Panc1 (cell line): ENCODE data around the gene DCP2. TPM values are rescaled to one million over a fixed set of nuclear protein-coding genes. Genes with fewer than 3 reads are reported as not detected.

Experiments
- ATAC-seq: fragments of 200-7000 bp; cut with Tn5 transposase; 2 replicates; pipeline ENCODE4 v1.9.1; 2020; ENCODE audit warnings: mild to moderate bottlenecking, moderate library complexity
- BruUV-seq: library from RNA; stranded (reverse); fragments of 400-500 nt; replicated peaks from 2 replicates; lab custom pipeline; 2021; lab: Mats Ljungman, UMichigan
- CTCF ChIA-PET: fragments of 300-600 bp; sonication (Branson Sonifier 250); formaldehyde crosslinking; loops from one replicate; lab custom pipeline; 2022; ENCODE audit warnings: antibody characterized with exemption; lab: Charles Lee
- POLR2A ChIA-PET: fragments of 300-600 bp; sonication (Branson Sonifier 250); formaldehyde crosslinking; loops from one replicate; lab custom pipeline; 2022; ENCODE audit warnings: antibody characterized with exemption; lab: Charles Lee
- DNase-seq: peaks from one replicate; pipeline ENCODE4 v3.0.0-alpha.2; 2010; ENCODE audit warnings: low read depth, low spot score
- H3K27ac ChIP-seq: 2 replicates; pipeline ENCODE4 v1.5.1; 2011; ENCODE audit warnings: mild to moderate bottlenecking, low read length, inconsistent platforms
- H3K27me3 ChIP-seq: fragments of 200-500 bp; sonication (Bioruptor generic); 2 replicates; pipeline ENCODE4 v1.6.0; 2014; ENCODE audit warnings: low read length, inconsistent platforms; ENCODE audit not compliant: control insufficient read depth, insufficient read depth
- H3K36me3 ChIP-seq: fragments of 200-500 bp; sonication (Bioruptor generic); 2 replicates; pipeline ENCODE4 v1.5.1; 2014; ENCODE audit warnings: inconsistent platforms, mild to moderate bottlenecking, low read length, moderate library complexity; ENCODE audit not compliant: control insufficient read depth, insufficient read depth
- H3K4me1 ChIP-seq: 2 replicates; pipeline ENCODE4 v1.5.1; 2011; ENCODE audit warnings: inconsistent platforms, mild to moderate bottlenecking, low read length, moderate library complexity; ENCODE audit not compliant: control insufficient read depth, insufficient read depth
- H3K4me3 ChIP-seq, 2 experiments: 2 replicates each; pipeline ENCODE4 v1.5.1; 2011 to 2012; ENCODE audit warnings: low read depth in 2 of 2, low read length in 2 of 2, mild to moderate bottlenecking in 2 of 2, inconsistent platforms in 1 of 2, moderate library complexity in 1 of 2
- H3K9me3 ChIP-seq: fragments of 200-500 bp; sonication (Bioruptor generic); 2 replicates; pipeline ENCODE4 v1.5.1; 2014; ENCODE audit warnings: low read depth, mild to moderate bottlenecking, inconsistent platforms, low read length, moderate library complexity; ENCODE audit not compliant: control insufficient read depth, insufficient read depth
- POLR2AphosphoS5 ChIP-seq: IDR thresholded peaks from 2 replicates; pipeline ENCODE4 v1.6.1; 2012; ENCODE audit warnings: mild to moderate bottlenecking, low read depth, low read length, moderate library complexity
- SIN3A ChIP-seq: IDR thresholded peaks from 2 replicates; pipeline ENCODE4 v1.6.1; 2012; ENCODE audit warnings: low read depth, mild to moderate bottlenecking, low read length, moderate library complexity, borderline replicate concordance; ENCODE audit not compliant: insufficient read depth
- TCF7L2 ChIP-seq: IDR thresholded peaks from 2 replicates; pipeline ENCODE4 v1.6.1; 2011; ENCODE audit warnings: mild to moderate bottlenecking, low read depth, low read length, inconsistent platforms
- in situ Hi-C: cut with HindIII; loops from 2 replicates; pipeline ENCODE4 v1.10.0; 2016; ENCODE audit warnings: low sequenced_read_pairs, low pct_unique_long_range_greater_than_20kb
- intact Hi-C: fragments of 100-400 bp; cut with micrococcal nuclease; formaldehyde crosslinking; loops from one replicate; pipeline ENCODE4 v1.10.0; 2022; ENCODE audit not compliant: unreplicated experiment
- total RNA-seq: library from RNA; stranded (reverse); gene quantifications from one replicate; pipeline ENCODE4 v1.2.1, GENCODE V29; 2021; ENCODE audit not compliant: unreplicated experiment
- TF ChIP-seq, protein P1 (sequence below), 2 experiments: IDR thresholded peaks; 2 replicates each; pipeline ENCODE4 v1.6.1; 2011 to 2012; ENCODE audit warnings: low read depth in 2 of 2, control low read depth in 1 of 2, low read length in 1 of 2, mild to moderate bottlenecking in 1 of 2, moderate library complexity in 1 of 2; ENCODE audit not compliant: insufficient read depth in 1 of 2
- TF ChIP-seq, protein P2 (sequence below): fragments of 450-650 bp; IDR thresholded peaks from 2 replicates; pipeline ENCODE4 v1.5.1; 2017; ENCODE audit warnings: mild to moderate bottlenecking

The DCP2 gene
- total RNA-seq, 1 experiment from 2014 or later = 70.4 TPM

DNA sequence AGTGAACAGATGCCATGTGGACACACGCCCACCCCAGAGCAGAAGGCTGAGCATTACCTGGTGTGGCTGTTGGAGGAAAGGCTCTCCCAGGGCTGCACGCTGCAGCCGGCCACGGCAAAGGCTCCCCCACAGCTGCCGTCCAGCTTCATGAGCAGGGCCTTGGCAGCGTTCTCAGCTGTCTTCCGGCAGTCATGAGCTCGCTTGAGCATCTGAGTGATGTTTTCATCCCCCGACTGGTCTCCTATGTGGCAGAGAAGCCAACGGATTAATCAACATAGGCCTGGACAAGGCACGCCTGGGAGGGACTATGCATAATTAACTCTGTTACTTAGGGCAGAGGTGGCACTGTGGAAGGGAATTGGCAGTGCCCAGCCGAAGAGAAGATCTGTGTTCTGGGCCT is 87.3 kb downstream of the DCP2 start:
- Histone ChIP-seq H3K9me3 (no peaks in the 10 kb centered on the region), H3K4me1 (no peaks in the 10 kb centered on the region), H3K4me3 (no peak overlapping the region), H3K27ac (no peak overlapping the region), H3K36me3 (no peaks in the 10 kb centered on the region), H3K27me3 (no peaks in the 10 kb centered on the region)
- intact Hi-C loops (no loop called here), in situ Hi-C loops (no loop called here)
- POLR2A ChIA-PET = no interaction called here
- CTCF ChIA-PET = no interaction called here
- no TSS peak for BruUV-seq
- ATAC-seq (no peak), DNase-seq (no peak)
- TF ChIP-seq POLR2AphosphoS5 (no peak), SIN3A (no peak), TCF7L2 (no peak)
- TF ChIP-seq, protein P1, sequence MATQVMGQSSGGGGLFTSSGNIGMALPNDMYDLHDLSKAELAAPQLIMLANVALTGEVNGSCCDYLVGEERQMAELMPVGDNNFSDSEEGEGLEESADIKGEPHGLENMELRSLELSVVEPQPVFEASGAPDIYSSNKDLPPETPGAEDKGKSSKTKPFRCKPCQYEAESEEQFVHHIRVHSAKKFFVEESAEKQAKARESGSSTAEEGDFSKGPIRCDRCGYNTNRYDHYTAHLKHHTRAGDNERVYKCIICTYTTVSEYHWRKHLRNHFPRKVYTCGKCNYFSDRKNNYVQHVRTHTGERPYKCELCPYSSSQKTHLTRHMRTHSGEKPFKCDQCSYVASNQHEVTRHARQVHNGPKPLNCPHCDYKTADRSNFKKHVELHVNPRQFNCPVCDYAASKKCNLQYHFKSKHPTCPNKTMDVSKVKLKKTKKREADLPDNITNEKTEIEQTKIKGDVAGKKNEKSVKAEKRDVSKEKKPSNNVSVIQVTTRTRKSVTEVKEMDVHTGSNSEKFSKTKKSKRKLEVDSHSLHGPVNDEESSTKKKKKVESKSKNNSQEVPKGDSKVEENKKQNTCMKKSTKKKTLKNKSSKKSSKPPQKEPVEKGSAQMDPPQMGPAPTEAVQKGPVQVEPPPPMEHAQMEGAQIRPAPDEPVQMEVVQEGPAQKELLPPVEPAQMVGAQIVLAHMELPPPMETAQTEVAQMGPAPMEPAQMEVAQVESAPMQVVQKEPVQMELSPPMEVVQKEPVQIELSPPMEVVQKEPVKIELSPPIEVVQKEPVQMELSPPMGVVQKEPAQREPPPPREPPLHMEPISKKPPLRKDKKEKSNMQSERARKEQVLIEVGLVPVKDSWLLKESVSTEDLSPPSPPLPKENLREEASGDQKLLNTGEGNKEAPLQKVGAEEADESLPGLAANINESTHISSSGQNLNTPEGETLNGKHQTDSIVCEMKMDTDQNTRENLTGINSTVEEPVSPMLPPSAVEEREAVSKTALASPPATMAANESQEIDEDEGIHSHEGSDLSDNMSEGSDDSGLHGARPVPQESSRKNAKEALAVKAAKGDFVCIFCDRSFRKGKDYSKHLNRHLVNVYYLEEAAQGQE (IDR thresholded peaks at IDR 0.05; ENCODE audit: insufficient read depth in 1 of 2, low read depth in 2 of 2, low read length in 1 of 2) = no peak
- TF ChIP-seq, protein P2, sequence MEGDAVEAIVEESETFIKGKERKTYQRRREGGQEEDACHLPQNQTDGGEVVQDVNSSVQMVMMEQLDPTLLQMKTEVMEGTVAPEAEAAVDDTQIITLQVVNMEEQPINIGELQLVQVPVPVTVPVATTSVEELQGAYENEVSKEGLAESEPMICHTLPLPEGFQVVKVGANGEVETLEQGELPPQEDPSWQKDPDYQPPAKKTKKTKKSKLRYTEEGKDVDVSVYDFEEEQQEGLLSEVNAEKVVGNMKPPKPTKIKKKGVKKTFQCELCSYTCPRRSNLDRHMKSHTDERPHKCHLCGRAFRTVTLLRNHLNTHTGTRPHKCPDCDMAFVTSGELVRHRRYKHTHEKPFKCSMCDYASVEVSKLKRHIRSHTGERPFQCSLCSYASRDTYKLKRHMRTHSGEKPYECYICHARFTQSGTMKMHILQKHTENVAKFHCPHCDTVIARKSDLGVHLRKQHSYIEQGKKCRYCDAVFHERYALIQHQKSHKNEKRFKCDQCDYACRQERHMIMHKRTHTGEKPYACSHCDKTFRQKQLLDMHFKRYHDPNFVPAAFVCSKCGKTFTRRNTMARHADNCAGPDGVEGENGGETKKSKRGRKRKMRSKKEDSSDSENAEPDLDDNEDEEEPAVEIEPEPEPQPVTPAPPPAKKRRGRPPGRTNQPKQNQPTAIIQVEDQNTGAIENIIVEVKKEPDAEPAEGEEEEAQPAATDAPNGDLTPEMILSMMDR = no peak

DNA sequence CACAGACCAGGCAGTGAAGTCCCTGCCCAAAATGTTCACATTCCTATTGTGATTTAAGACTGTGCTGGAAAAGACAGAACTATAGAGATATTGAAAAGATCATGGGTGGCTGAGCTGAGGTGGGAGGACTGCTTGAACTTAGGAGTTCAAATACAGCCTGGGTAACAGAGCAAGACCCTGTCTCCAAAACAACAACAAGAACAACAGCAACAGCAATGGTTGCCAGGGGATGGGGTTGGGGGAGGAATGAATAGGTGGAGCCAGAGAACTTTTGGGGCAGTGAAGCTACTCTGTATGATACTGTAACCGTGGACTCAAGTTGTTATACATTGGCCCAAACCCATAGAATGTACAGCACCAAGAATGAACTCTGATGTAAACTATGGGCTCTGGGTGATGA is 88.2 kb downstream of the DCP2 start:
- intact Hi-C loops = no loop called here
- Histone ChIP-seq H3K4me3 (no peak overlapping the region), H3K27me3 (no peaks in the 10 kb centered on the region), H3K27ac (no peak overlapping the region), H3K4me1 (no peaks in the 10 kb centered on the region), H3K9me3 (no peaks in the 10 kb centered on the region), H3K36me3 (no peaks in the 10 kb centered on the region)
- in situ Hi-C loops = no loop called here
- no peak for TF ChIP-seq SIN3A
- TF ChIP-seq, protein P2 = no peak
- TF ChIP-seq, protein P1 (IDR thresholded peaks at IDR 0.05; ENCODE audit: insufficient read depth in 1 of 2, low read depth in 2 of 2, low read length in 1 of 2) = no peak
- no peak for TF ChIP-seq TCF7L2
- TF ChIP-seq POLR2AphosphoS5 = no peak
- no TSS peak for BruUV-seq
- ChIA-PET CTCF (no interaction called here), POLR2A (no interaction called here)
- DNase-seq = no peak
- ATAC-seq = no peak
